OCI-LY7 (cell line): Measurements from ENCODE around the gene SH3PXD2A.

Experiments
- EZH2phosphoT487 ChIP-seq: fragments of 200-600 bp; sonication (generic); IDR thresholded peaks from 2 replicates; pipeline ENCODE4 v1.6.1; 2018; ENCODE audit warnings: low read depth, borderline replicate concordance, mild to moderate bottlenecking, mixed run types, antibody characterized with exemption, low read length, moderate library complexity, mixed read lengths
- TF ChIP-seq, protein P1 (sequence below): fragments of 200-600 bp; sonication (generic); conservative IDR thresholded peaks from 2 replicates; pipeline ENCODE4 v1.5.1; 2014; ENCODE audit warnings: mild to moderate bottlenecking, antibody characterized with exemption, low read length, moderate library complexity, mixed read lengths

DNA sequence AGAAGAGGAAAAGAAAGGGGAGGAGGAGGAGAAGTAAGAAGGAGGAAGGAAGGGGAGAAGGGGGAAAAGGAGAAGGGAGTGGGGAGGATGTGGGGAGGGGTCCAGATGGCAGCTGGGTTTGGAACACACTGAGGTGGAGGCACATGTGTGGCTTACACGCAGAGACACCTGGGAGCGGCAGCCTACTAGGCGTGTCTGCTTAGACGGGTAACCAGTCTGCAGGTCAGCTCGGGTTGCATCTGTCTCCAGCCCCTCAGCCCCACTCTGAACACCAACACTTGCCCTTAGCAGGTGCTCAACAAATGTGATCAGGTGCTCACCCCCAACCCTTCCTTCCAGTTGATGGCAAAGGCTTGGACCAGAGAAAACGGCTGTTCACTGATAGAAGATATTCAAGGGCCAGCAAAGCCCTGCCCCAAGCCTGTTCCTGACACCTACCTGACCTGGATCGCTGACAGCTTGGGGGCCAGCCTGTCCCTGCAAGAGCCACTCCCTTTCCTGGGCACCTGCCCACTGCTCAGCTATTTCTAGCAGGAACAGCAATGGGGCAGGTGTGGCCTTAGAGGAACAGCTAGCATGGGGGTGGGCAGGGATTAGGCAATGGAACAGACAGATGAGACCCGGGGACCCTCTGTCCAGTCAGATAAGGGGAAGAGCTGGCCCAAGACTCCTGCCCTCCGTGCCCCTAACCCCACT is 70.5 kb downstream of the SH3PXD2A start:
- TF ChIP-seq, protein P1, sequence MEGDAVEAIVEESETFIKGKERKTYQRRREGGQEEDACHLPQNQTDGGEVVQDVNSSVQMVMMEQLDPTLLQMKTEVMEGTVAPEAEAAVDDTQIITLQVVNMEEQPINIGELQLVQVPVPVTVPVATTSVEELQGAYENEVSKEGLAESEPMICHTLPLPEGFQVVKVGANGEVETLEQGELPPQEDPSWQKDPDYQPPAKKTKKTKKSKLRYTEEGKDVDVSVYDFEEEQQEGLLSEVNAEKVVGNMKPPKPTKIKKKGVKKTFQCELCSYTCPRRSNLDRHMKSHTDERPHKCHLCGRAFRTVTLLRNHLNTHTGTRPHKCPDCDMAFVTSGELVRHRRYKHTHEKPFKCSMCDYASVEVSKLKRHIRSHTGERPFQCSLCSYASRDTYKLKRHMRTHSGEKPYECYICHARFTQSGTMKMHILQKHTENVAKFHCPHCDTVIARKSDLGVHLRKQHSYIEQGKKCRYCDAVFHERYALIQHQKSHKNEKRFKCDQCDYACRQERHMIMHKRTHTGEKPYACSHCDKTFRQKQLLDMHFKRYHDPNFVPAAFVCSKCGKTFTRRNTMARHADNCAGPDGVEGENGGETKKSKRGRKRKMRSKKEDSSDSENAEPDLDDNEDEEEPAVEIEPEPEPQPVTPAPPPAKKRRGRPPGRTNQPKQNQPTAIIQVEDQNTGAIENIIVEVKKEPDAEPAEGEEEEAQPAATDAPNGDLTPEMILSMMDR, result no peak
- TF ChIP-seq EZH2phosphoT487, result no peak
